GM23248 (cell line): ENCODE measurements around the gene PABPC1L.

ENCODE experiments used
- EZH2 ChIP-seq: fragments of 200-600 bp; sonication (generic); IDR thresholded peaks from 2 replicates; pipeline ENCODE4 v1.6.1; 2018; ENCODE audit warnings: antibody characterized with exemption, mild to moderate bottlenecking; ENCODE audit not compliant: insufficient read depth, poor library complexity, severe bottlenecking
- EZH2phosphoT487 ChIP-seq: fragments of 200-600 bp; sonication (generic); IDR thresholded peaks from 2 replicates; pipeline ENCODE4 v1.6.1; 2018; ENCODE audit warnings: antibody characterized with exemption, moderate library complexity, mild to moderate bottlenecking, low read depth; ENCODE audit not compliant: insufficient read depth

- TF ChIP-seq EZH2 (no peak), EZH2phosphoT487 (no peak)
Measured at GRCh38 chr20:44976698-44977097, 66.8 kb downstream of the PABPC1L start.
